ENCODE measurements around the gene ANKRD24.
"Not testable (repeated sequence)": the region's sequence is repeated elsewhere in the genome, so short reads cannot be mapped to it uniquely, and the experiment has no call there.

Gene ANKRD24

GRCh38 chr19:4182084-4182810 lies at the start of gene ANKRD24, which contains the start of gene SIRT6:
TSS of gene ANKRD24 (plus strand) at chr19:4182689. CDS start at chr19:4186426, 3,737 bp downstream.
TSS of gene SIRT6 (minus strand) at chr19:4182563. CDS start at chr19:4182539, 24 bp downstream.
- peak; percentile 97 for DNase-seq

DNA sequence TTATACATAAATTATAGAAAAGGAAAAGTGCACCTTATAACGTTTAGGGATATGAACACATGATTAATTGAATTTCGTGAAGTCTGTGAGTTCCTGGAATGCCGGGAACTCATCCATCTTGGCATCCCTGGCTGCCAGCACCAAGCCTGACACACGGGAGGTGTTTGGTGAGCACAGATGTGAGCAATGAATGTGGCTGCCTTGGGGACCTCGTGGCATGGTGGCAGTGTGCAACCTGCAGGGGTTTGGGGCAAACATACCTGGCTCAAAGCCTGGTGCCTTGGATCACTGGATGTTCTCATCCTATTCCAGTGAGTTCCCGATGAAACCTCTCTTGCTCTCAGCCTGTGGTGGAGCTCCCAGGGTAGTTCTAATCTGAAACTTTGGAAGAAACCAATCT lies 48.1 kb upstream of the ANKRD24 start:
- no peak for DNase-seq

GRCh38 chr19:4135386-4135785 lies 47.1 kb upstream of the ANKRD24 start:
- not testable (repeated sequence) for DNase-seq

DNA sequence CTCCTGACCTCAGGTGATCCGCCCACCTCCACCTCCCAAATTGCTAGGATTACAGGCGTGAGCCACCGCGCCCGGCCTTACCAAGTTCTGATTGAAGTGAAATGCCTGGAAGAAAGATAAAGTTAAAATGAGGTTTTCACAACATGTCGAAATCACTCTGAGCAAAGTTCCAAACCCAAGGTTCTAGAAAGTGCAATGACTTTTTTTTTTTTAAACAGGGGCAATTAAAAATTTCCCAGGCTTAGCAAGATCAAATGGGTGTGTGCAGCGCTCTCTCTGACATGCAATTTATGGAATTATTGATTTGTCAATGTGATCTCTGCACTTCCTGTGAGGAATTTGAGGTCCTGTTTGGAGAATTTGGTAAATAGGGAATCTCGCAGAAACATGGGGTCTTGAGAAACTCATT lies 45.8 kb upstream of the ANKRD24 start:
- no peak for DNase-seq

GRCh38 chr19:4138445-4138844 lies 44.0 kb upstream of the ANKRD24 start:
- DNase-seq: no peak

DNA sequence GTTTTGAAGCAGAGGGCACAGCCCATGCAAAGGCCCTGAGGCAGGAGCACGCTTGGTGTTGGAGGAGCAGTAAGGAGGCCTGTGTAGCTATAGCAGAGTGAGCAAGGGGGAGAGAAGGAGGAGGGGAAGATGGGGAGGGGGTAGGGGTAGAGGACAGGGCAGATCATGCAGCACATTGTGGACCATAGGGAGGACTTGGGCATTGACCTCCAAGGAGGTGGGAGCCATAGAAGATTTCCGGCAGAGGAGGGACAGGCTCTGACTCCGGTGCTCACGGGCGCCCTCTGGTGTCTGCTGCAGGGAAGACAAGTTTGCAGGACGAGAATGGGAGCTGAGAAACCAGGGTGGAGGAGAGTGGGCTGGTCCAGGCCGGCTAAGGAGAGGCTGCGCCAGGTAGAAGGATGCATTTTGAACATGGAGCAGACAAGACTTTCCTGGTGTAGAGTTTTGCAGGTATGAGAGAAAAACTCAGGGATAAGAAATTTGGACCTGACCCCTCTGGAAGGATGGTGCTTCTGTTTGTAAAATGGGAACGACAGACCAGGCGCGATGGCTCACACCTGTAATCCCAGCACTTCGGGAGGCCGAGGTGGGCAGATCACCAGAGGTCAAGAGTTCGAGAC lies 42.8 kb upstream of the ANKRD24 start:
- DNase-seq: peak; percentile 99

- peak; percentile 65 for DNase-seq
Observed at GRCh38 chr19:4140237-4140711, 42.2 kb upstream of the ANKRD24 start.

- DNase-seq: not testable (repeated sequence)
Observed at GRCh38 chr19:4142916-4143315, 39.6 kb upstream of the ANKRD24 start.

DNA sequence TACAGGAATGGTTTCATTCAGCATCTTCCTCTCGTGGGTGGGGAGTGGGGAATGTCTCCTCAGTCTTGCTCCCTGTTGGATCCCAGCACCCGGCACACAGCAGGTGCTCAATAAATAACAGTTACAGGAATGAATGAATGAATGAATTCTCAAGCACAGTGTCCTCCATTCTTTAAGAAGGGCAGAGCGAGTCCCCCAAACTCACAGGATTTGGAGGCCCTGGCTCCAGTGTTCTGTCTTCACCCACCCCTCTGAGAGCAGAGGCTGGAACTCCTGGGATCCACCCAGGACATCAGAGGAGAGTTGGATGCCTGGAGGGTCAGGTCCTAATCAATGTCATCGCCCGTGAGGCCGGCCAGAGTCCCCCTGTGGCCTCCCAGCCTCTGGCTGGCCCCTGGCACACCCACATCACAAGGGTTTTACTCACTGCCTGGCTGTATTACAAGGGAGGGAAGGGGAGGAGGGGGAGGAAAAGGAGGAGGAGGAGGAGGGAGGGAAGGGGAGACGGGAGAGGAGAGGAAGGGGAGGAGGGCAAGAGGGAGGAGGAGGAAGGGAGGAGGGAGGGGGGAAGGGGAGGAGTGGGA lies 37.7 kb upstream of the ANKRD24 start:
- no peak for DNase-seq

DNA sequence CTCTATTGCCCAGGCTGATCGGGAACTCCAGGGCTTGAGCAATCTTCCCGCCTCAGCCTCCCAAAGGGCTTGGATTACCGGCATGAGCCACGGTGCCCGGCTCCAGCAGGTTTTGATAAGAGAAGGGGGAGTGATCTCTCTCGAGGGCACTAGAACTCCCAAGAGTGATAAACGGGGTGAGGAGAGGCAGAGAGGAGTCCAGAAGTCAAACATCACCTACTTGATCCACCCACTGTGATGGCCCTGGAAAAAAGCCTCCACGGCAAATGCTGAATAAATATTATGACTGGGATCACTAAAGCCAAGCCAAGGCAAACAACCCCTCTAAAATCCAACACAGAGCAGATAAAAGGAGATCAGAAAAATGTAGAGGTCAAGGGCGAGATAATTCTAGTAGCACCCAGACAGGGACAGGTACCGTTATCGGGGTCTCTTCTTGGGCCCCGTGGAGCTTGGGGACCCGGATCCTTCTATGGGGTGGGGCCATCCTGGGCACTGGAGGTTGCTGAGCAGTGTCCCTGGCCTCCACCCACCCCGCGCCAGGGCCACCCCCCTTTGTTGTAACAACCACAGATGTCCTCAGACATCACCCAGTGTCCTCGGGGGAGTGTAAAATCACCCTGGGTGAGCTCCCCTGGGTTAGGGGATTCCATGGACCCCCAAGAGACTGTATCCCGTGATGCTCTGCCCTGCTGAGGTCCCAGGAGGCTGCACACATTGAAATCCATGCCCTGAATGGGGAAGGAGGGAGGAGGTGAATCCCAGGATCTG lies 32.8 kb upstream of the ANKRD24 start:
- DNase-seq: no peak

- DNase-seq: no peak
Observed at GRCh38 chr19:4151623-4152022, 30.9 kb upstream of the ANKRD24 start.

- DNase-seq: no peak
Observed at GRCh38 chr19:4152241-4152998, 30.1 kb upstream of the ANKRD24 start.

DNA sequence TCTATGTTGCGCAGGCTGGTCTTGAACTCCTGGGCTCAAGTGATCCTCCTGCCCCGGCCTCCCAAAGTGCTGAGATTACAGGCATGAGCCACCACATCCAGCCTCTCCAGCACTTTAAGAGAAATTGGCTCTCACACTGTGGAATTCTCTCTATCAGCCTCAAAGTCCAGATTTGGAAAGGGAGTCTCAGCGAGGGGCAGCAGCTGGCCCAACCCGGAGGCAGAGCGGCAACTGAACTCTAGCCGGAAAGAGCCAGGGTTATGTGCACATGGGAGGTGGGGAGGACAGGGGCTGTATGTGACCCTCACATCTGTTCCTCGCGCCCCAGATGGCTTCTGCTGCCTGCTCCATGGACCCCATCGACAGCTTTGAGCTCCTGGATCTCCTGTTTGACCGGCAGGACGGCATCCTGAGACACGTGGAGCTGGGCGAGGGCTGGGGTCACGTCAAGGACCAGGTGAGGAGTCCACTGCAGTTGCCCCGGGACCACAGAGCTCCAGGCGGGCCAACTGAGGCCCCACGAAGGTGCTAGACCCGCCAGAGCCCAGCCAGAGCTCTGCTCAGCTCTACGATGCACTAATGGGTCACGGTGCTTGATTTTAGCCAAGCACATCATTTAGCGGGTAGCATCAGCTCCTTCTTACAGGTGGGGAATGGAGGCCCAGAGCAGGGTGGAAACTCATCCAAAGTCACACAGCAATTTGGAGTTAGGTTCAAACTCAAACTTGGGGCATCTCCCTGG lies 27.7 kb upstream of the ANKRD24 start:
- no peak for DNase-seq

DNA sequence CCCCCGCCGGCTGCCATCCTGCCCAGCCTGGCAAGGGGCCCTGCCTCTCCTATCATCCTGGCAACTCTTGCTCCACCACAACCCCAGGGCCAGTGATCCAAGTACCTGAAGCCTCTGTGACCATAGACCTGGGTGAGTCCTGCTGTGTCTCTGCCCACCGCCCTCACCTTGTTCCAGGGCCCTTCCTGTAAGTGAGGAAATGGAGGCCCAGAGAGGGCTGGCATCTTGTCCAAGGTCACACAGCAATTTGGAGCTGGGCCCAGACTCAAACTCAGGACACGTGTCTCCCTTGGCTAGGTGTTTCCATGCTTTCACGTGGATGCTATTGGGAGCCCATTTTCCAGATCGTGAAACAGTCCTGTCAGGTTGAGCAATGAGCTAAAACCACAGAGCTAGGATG lies 25.3 kb upstream of the ANKRD24 start:
- no peak for DNase-seq

DNA sequence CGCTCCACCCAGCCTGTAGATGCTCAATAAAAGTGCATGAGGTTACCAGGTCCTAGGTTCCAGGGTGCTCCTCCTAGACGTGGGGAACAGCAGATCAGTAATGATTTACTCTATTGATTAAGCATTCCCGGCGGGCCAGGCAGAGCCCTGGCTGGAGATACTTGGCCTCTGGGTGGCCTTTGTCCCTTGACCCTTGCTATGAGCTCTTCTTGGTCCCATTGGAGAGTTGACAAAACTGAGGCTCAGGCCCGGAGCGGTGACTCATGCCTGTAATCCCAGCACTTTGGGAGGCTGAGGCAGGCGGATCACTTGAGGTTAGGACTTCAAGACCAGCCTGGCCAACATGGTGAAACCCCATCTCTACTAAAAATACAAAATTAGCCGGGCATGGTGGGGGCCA lies 24.5 kb upstream of the ANKRD24 start:
- DNase-seq: not testable (repeated sequence)

DNA sequence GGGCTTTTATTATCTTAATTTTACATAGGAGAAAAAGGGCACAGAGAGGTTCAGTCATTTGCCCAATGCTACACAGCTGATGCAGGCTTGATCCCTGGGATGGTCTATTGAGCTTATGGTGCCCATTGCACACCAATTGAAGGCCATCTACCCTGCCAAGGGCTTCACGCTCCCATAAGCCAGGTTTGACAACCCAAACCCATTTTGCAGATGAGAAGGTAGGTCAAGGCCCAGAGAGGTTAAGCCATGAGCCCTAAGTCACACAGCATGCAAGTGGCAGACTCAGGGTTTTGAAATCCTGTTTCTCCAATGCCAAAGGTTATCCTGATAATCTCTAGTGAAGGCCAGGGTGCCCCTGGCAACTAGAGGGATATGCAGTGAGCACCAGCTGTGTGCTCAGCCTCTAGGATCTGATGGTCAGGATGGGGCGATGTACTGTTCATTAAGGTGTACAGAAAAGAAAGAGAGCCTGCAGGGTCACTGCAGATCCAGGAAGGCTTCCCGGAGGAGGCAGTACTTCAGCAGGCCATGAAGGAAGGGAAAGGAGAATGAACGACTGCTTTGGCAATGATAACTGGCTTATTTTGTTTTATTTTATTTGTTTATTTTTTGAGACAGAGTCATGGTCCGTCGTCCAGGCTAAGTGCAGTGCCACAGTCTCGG lies 20.9 kb upstream of the ANKRD24 start:
- DNase-seq: no peak

DNA sequence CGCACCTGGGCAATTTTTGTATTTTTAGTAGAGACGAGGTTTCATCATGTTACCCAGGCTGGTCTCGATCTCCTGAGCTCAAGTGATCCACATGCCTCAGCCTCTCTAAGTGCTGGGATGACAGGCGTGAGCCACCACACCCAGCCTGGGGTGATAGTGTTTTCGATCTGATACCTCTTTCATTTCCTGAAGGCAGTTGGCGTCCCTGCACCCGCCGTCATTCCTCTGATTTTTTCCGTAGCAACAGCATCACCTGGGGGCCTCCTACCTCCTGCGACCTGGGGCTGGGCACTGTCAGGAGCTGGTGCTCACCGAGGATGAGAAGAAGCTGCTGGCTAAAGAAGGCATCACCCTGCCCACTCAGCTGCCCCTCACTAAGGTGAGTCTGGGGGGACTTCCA lies 18.2 kb upstream of the ANKRD24 start:
- DNase-seq: no peak

GRCh38 chr19:4171676-4172075 lies 10.8 kb upstream of the ANKRD24 start:
- DNase-seq: no peak

DNA sequence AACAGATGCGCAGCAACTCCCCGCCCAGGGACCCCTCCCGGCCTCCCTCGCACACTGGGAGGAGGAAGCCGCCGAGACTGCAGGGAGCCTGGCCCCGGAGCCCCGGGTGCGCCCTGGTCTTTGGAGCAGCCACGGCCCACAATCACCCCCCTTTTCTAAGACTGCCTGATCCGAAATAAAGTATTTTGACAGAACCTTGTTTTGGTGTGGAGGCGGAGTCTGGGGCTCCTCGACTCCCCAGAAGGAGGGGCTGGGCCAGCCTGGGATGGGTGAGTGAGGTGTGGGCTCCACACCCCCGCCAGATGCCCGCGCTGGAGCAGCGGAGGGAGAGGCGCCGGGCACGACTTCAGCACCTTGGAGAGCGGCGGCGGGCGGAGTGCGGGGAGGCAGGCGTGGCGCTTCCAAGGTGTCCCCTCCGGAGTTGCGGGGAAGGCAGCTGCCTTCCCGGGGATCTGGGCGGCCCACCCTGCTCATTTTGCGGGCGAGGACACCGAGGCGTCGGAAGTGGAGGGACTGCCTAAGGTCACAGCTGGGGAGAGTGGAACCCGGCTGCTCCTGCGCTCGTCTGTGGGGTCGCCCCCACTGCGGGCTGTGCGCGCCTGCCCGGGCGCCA lies 9.5 kb upstream of the ANKRD24 start:
- DNase-seq: peak; percentile 90

GRCh38 chr19:4173479-4174212 lies 8.8 kb upstream of the ANKRD24 start:
- no peak for DNase-seq

Measured in activated CD8-positive, alpha-beta memory T cell treated with anti-CD3 and anti-CD28 coated beads, Interleukin-2, amount 50 U/mL, for 48 hours (primary cell).